Bronchial epithelial cell (primary cell): Measurements from ENCODE around the gene PIGS. TPM values are rescaled to one million over a fixed set of nuclear protein-coding genes. Genes with fewer than 3 reads are reported as not detected.
A peak's percentile ranks its signal among the peaks of the same experiment; 100 is the strongest.

ENCODE experiments used
- DNase-seq: peaks from one replicate; pipeline ENCODE4 v3.0.0-alpha.2; 2010; ENCODE audit warnings: low read depth
- FAIRE-seq: peaks from 2 replicates; lab custom pipeline; 2011; peaks lifted over from hg19 to GRCh38; lab: Jason Lieb, UNC
- H3K27me3 ChIP-seq: 2 replicates; pipeline ENCODE4 v1.5.1; 2011; ENCODE audit warnings: low read length; ENCODE audit not compliant: control insufficient read depth, insufficient read depth
- H3K36me3 ChIP-seq: 2 replicates; pipeline ENCODE4 v1.5.1; 2011; ENCODE audit warnings: low read length; ENCODE audit not compliant: control insufficient read depth, insufficient read depth
- H3K4me3 ChIP-seq: 2 replicates; pipeline ENCODE4 v1.5.1; 2011; ENCODE audit warnings: mild to moderate bottlenecking, low read depth, low read length, control low read depth
- total RNA-seq: library from RNA; depleted of rRNA; stranded (reverse); fragments of >200 nt; gene quantifications from 2 replicates; pipeline ENCODE4 v1.2.1, GENCODE V29; 2014
- TF ChIP-seq, protein P1 (sequence below): IDR thresholded peaks from 2 replicates; pipeline ENCODE4 v1.5.1; 2011; ENCODE audit warnings: mild to moderate bottlenecking, moderate library complexity, low read length, control low read depth, inconsistent platforms; ENCODE audit not compliant: insufficient read depth, severe bottlenecking

PIGS gene
- total RNA-seq, 1 donor from 2014 or later: 25.5 TPM

GRCh38 chr17:28544402-28545140, 26.8 kb downstream of the PIGS start:
- TF ChIP-seq, protein P1, sequence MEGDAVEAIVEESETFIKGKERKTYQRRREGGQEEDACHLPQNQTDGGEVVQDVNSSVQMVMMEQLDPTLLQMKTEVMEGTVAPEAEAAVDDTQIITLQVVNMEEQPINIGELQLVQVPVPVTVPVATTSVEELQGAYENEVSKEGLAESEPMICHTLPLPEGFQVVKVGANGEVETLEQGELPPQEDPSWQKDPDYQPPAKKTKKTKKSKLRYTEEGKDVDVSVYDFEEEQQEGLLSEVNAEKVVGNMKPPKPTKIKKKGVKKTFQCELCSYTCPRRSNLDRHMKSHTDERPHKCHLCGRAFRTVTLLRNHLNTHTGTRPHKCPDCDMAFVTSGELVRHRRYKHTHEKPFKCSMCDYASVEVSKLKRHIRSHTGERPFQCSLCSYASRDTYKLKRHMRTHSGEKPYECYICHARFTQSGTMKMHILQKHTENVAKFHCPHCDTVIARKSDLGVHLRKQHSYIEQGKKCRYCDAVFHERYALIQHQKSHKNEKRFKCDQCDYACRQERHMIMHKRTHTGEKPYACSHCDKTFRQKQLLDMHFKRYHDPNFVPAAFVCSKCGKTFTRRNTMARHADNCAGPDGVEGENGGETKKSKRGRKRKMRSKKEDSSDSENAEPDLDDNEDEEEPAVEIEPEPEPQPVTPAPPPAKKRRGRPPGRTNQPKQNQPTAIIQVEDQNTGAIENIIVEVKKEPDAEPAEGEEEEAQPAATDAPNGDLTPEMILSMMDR: no peak
- Histone ChIP-seq H3K4me3 (no peak overlapping the region), H3K27me3 (no peaks in the 10 kb centered on the region), H3K36me3 (peaks cover 3% of the 10 kb centered on the region)
- DNase-seq: no peak
- FAIRE-seq: no peak

- TF ChIP-seq, protein P1: no peak
- FAIRE-seq (no peak), DNase-seq (peak; percentile 63)
- no peaks in the 10 kb centered on the region for H3K36me3 ChIP-seq
- H3K27me3 ChIP-seq: no peaks in the 10 kb centered on the region
- H3K4me3 ChIP-seq: no peak overlapping the region
Observed at GRCh38 chr17:28541439-28541838, 29.9 kb downstream of the PIGS start.

DNA sequence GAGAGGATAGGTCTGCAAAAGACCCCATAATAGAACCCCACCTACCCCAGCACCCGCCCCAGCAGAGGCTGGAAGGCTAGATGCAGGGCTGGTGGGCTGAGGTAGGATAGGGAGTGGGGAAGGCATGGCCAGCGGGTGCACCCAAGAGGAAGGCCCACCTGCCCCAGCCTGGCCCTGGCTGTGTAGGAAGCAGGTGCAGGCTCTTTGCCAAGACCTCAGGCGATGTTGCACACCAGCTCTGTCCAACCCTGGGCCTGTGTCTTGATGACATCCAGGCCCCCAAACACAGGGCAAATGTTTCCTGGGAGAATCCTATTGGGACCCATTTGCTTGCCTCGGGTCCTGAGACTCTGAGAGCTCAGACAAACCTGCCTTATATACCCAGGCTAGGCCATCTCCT, 31.1 kb downstream of the PIGS start:
- H3K27me3 ChIP-seq: no peaks in the 10 kb centered on the region
- H3K4me3 ChIP-seq: no peak overlapping the region
- FAIRE-seq (no peak), DNase-seq (no peak)
- H3K36me3 ChIP-seq: no peaks in the 10 kb centered on the region
- TF ChIP-seq, protein P1: no peak

GRCh38 chr17:28538296-28538895, 32.9 kb downstream of the PIGS start:
- Histone ChIP-seq H3K4me3 (no peak overlapping the region), H3K27me3 (no peaks in the 10 kb centered on the region), H3K36me3 (peaks cover 1% of the 10 kb centered on the region)
- FAIRE-seq (peak; percentile 28), DNase-seq (no peak)
- TF ChIP-seq, protein P1: no peak

DNA sequence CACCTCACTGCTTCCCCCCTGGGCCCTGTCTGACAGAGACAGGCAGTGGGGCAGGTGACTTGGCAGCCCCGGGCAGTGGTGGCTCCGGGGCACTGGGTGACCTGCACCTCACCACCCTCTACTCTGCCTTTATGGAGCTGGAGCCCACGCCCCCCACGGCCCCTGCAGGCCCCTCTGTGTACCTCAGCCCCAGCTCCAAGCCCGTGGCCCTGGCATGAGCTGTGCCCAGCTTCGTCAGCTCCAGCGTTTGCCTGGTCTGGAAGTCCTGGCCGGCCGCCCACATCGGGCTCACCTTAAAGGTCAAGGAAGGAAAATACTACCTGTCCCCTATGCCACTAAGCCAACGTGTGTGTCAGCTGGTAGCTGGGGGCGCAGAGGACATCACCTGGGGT, 34.1 kb downstream of the PIGS start:
- TF ChIP-seq, protein P1: no peak

More for the DNA sequence above, 34.1 kb downstream of the PIGS start:
- H3K4me3 ChIP-seq: no peak overlapping the region
- FAIRE-seq (no peak), DNase-seq (no peak)
- H3K27me3 ChIP-seq: no peaks in the 10 kb centered on the region
- H3K36me3 ChIP-seq: peaks cover 1% of the 10 kb centered on the region
